NB4 (cell line): ENCODE data around the gene GCH1.

Experiments
- CTCF ChIP-seq: IDR thresholded peaks from one replicate; pipeline ENCODE4 v1.5.1; 2012; ENCODE audit warnings: low read depth, low read length
- MAX ChIP-seq: IDR thresholded peaks from 2 replicates; pipeline ENCODE4 v1.6.1; 2011; ENCODE audit warnings: low read depth, low read length
- MYC ChIP-seq: IDR thresholded peaks from 2 replicates; pipeline ENCODE4 v1.6.1; 2011; ENCODE audit warnings: low read depth, low read length
- POLR2A ChIP-seq: IDR thresholded peaks from 2 replicates; pipeline ENCODE4 v1.6.1; 2011; ENCODE audit warnings: mild to moderate bottlenecking; ENCODE audit not compliant: insufficient read length; ENCODE audit errors: extremely low read depth

GRCh38 chr14:54809767-54810166 lies 92.9 kb downstream of the GCH1 start:
- TF ChIP-seq CTCF (no peak), POLR2A (no peak), MAX (no peak), MYC (no peak)
